Measurements from ENCODE around the gene POLR2J. TPM values are rescaled to one million over a fixed set of nuclear protein-coding genes. Genes with fewer than 3 reads are reported as not detected.
"Not testable (repeated sequence)": the region's sequence is repeated elsewhere in the genome, so short reads cannot be mapped to it uniquely, and the experiment has no call there.

The POLR2J gene
- total RNA-seq, result 20.1 TPM

- H3K36me3 ChIP-seq; H3K4me1 ChIP-seq; H3K27ac ChIP-seq; H3K27me3 ChIP-seq; H3K9me3 ChIP-seq; DNase-seq (ENCODE audit: extremely low spot score in 2 of 2); intact Hi-C loops (cut with DNase I): not testable (repeated sequence)
- peak within 1 kb of the TSS; percentile 50 to 51 for H3K4me3 ChIP-seq
- peak in 2 of 3 experiments; percentile 25 to 30 for TF ChIP-seq CTCF (IDR thresholded peaks at IDR 0.05)
Observed at GRCh38 chr7:102478314-102479208, at the start of gene POLR2J. POLR2J (minus strand) TSS chr7:102478922; CDS start chr7:102478860, 62 bp downstream.

GRCh38 chr7:102527822-102528793 lies 49.4 kb upstream of the POLR2J start:
- DNase-seq (ENCODE audit: extremely low spot score in 2 of 2); H3K36me3 ChIP-seq; intact Hi-C loops (cut with DNase I): not testable (repeated sequence)

GRCh38 chr7:102527182-102527581 lies 48.5 kb upstream of the POLR2J start:
- H3K27me3 ChIP-seq; H3K36me3 ChIP-seq; DNase-seq (ENCODE audit: extremely low spot score in 2 of 2); intact Hi-C loops (cut with DNase I); H3K4me3 ChIP-seq; H3K9me3 ChIP-seq; H3K27ac ChIP-seq; H3K4me1 ChIP-seq: not testable (repeated sequence)

More at GRCh38 chr7:102527822-102528793, 49.4 kb upstream of the POLR2J start:
- not testable (repeated sequence) for H3K9me3 ChIP-seq, H3K27ac ChIP-seq, H3K27me3 ChIP-seq, H3K4me3 ChIP-seq, H3K4me1 ChIP-seq

- DNase-seq (ENCODE audit: extremely low spot score in 2 of 2); H3K9me3 ChIP-seq; intact Hi-C loops (cut with DNase I); H3K4me1 ChIP-seq; H3K27ac ChIP-seq; H3K36me3 ChIP-seq; H3K27me3 ChIP-seq; H3K4me3 ChIP-seq: not testable (repeated sequence)
Observed at GRCh38 chr7:102524803-102525202, 46.1 kb upstream of the POLR2J start.

GRCh38 chr7:102520797-102521196 lies 42.1 kb upstream of the POLR2J start:
- DNase-seq (ENCODE audit: extremely low spot score in 2 of 2); intact Hi-C loops (cut with DNase I); H3K36me3 ChIP-seq; H3K27me3 ChIP-seq; H3K9me3 ChIP-seq; H3K4me3 ChIP-seq; H3K4me1 ChIP-seq; H3K27ac ChIP-seq: not testable (repeated sequence)

- intact Hi-C loops (cut with DNase I); H3K27me3 ChIP-seq; H3K27ac ChIP-seq; DNase-seq (ENCODE audit: extremely low spot score in 2 of 2); H3K36me3 ChIP-seq; H3K4me3 ChIP-seq; H3K9me3 ChIP-seq; H3K4me1 ChIP-seq: not testable (repeated sequence)
Observed at GRCh38 chr7:102517550-102518147, 38.9 kb upstream of the POLR2J start, which contains the start of gene RASA4B. RASA4B (minus strand) TSS chr7:102517777; CDS start chr7:102517710, 67 bp downstream.

- H3K27ac ChIP-seq; DNase-seq (ENCODE audit: extremely low spot score in 2 of 2); intact Hi-C loops (cut with DNase I); H3K9me3 ChIP-seq; H3K27me3 ChIP-seq; H3K4me3 ChIP-seq; H3K36me3 ChIP-seq; H3K4me1 ChIP-seq: not testable (repeated sequence)
Observed at GRCh38 chr7:102516951-102517350, 38.2 kb upstream of the POLR2J start.

- H3K27me3 ChIP-seq; H3K9me3 ChIP-seq; H3K36me3 ChIP-seq; H3K4me3 ChIP-seq; H3K27ac ChIP-seq; intact Hi-C loops (cut with DNase I); H3K4me1 ChIP-seq; DNase-seq (ENCODE audit: extremely low spot score in 2 of 2): not testable (repeated sequence)
Observed at GRCh38 chr7:102515889-102516288, 37.2 kb upstream of the POLR2J start.

GRCh38 chr7:102514881-102515721 lies 36.4 kb upstream of the POLR2J start:
- H3K27ac ChIP-seq; H3K9me3 ChIP-seq; DNase-seq (ENCODE audit: extremely low spot score in 2 of 2); H3K27me3 ChIP-seq; H3K4me1 ChIP-seq; H3K36me3 ChIP-seq; intact Hi-C loops (cut with DNase I); H3K4me3 ChIP-seq: not testable (repeated sequence)

GRCh38 chr7:102512642-102513221 lies 34.0 kb upstream of the POLR2J start:
- DNase-seq (ENCODE audit: extremely low spot score in 2 of 2), result peak; percentile 91
- H3K36me3 ChIP-seq; H3K27me3 ChIP-seq; H3K4me1 ChIP-seq; intact Hi-C loops (cut with DNase I); H3K9me3 ChIP-seq: not testable (repeated sequence)
- peak overlapping the region; percentile 90 for H3K27ac ChIP-seq
- H3K4me3 ChIP-seq, result peak overlapping the region; percentile 24 to 46

Measured in vagina (tissue), 2 donors.